ENCODE data around the gene LACRT. TPM values are rescaled to one million over a fixed set of nuclear protein-coding genes. Genes with fewer than 3 reads are reported as not detected.

LACRT gene
- total and polyA plus RNA-seq, 2 experiments from 2014 or later, result not detected

GRCh38 chr12:54616933-54617680 lies 17.6 kb downstream of the LACRT start:
- Histone ChIP-seq H3F3A (ENCODE audit: insufficient read depth) (no peaks in the 10 kb centered on the region), H3K9ac (no peak overlapping the region), H3K27me3 (replicated peaks; ENCODE audit: insufficient read depth) (peaks cover 50% of the 10 kb centered on the region), H2AFZ (no peak overlapping the region), H3K79me2 (ENCODE audit: insufficient read depth) (no peaks in the 10 kb centered on the region), H3K4me1 (ENCODE audit: insufficient read depth) (no peaks in the 10 kb centered on the region), H3K4me2 (ENCODE audit: unreplicated experiment) (no peak overlapping the region), H3K9me3 (ENCODE audit: low read depth) (no peaks in the 10 kb centered on the region), H3K4me3 (no peak overlapping the region), H4K20me1 (ENCODE audit: insufficient read depth) (no peaks in the 10 kb centered on the region), H3K27ac (no peak overlapping the region), H3K36me3 (ENCODE audit: low read depth) (no peaks in the 10 kb centered on the region), H3K9me2 (ENCODE audit: insufficient read depth) (no peaks in the 10 kb centered on the region)
- in situ Hi-C loops (cut with MboI), result no loop called here
- TF ChIP-seq EZH2 (IDR thresholded peaks at IDR 0.05; ENCODE audit: insufficient read depth, poor library complexity, severe bottlenecking) (no peak), EZH2phosphoT487 (IDR thresholded peaks at IDR 0.05; ENCODE audit: insufficient read depth, low read depth) (no peak)
- 46 to 53% methylated on average over 6 of the region's 6 CpGs for WGBS, 2 experiments (ENCODE audit: low coverage in 1 of 2, low lambda C conversion rate in 2 of 2, missing lambda C conversion rate in 2 of 2)
- DNase-seq, result no peak

- no peak overlapping the region for H3K4me2 ChIP-seq (ENCODE audit: unreplicated experiment)
- H3K4me1 ChIP-seq (ENCODE audit: insufficient read depth), result no peaks in the 10 kb centered on the region
- H3K36me3 ChIP-seq (ENCODE audit: low read depth), result no peaks in the 10 kb centered on the region
- WGBS, 2 experiments (ENCODE audit: low coverage in 1 of 2, low lambda C conversion rate in 2 of 2, missing lambda C conversion rate in 2 of 2), result 0% methylated on average over 1 of the region's 1 CpG
- no peaks in the 10 kb centered on the region for H4K20me1 ChIP-seq (ENCODE audit: insufficient read depth)
- in situ Hi-C loops (cut with MboI), result no loop called here
- H3K79me2 ChIP-seq (ENCODE audit: insufficient read depth), result no peaks in the 10 kb centered on the region
- H3F3A ChIP-seq (ENCODE audit: insufficient read depth), result no peaks in the 10 kb centered on the region
- no peak overlapping the region for H3K27ac ChIP-seq
- no peak overlapping the region for H2AFZ ChIP-seq
- no peak overlapping the region for H3K4me3 ChIP-seq
- DNase-seq, result no peak
- TF ChIP-seq EZH2 (IDR thresholded peaks at IDR 0.05; ENCODE audit: insufficient read depth, poor library complexity, severe bottlenecking) (no peak), EZH2phosphoT487 (IDR thresholded peaks at IDR 0.05; ENCODE audit: insufficient read depth, low read depth) (no peak)
- no peak overlapping the region for H3K9ac ChIP-seq
- no peaks in the 10 kb centered on the region for H3K9me2 ChIP-seq (ENCODE audit: insufficient read depth)
- H3K27me3 ChIP-seq (replicated peaks; ENCODE audit: insufficient read depth), result peaks cover 42% of the 10 kb centered on the region
- H3K9me3 ChIP-seq (ENCODE audit: low read depth), result no peaks in the 10 kb centered on the region
Measured at GRCh38 chr12:54612225-54612750, 22.4 kb downstream of the LACRT start.

GRCh38 chr12:54611715-54612149 lies 23.0 kb downstream of the LACRT start:
- no peak overlapping the region for H3K9ac ChIP-seq
- no peak for TF ChIP-seq EZH2 (IDR thresholded peaks at IDR 0.05; ENCODE audit: insufficient read depth, poor library complexity, severe bottlenecking)
- in situ Hi-C loops (cut with MboI), result no loop called here
- H3K36me3 ChIP-seq (ENCODE audit: low read depth), result no peaks in the 10 kb centered on the region
- H3K27ac ChIP-seq, result no peak overlapping the region
- H3K4me2 ChIP-seq (ENCODE audit: unreplicated experiment), result no peak overlapping the region
- H4K20me1 ChIP-seq (ENCODE audit: insufficient read depth), result no peaks in the 10 kb centered on the region
- peaks cover 42% of the 10 kb centered on the region for H3K27me3 ChIP-seq (replicated peaks; ENCODE audit: insufficient read depth)
- no peaks in the 10 kb centered on the region for H3K79me2 ChIP-seq (ENCODE audit: insufficient read depth)
- H3K4me3 ChIP-seq, result no peak overlapping the region
- WGBS, 2 experiments (ENCODE audit: low coverage in 1 of 2, low lambda C conversion rate in 2 of 2, missing lambda C conversion rate in 2 of 2), result 20% methylated on average over 3 of the region's 3 CpGs
- H2AFZ ChIP-seq, result no peak overlapping the region
- H3K9me3 ChIP-seq (ENCODE audit: low read depth), result no peaks in the 10 kb centered on the region
- DNase-seq, result no peak
- H3K4me1 ChIP-seq (ENCODE audit: insufficient read depth), result no peaks in the 10 kb centered on the region
- no peaks in the 10 kb centered on the region for H3K9me2 ChIP-seq (ENCODE audit: insufficient read depth)
- H3F3A ChIP-seq (ENCODE audit: insufficient read depth), result no peaks in the 10 kb centered on the region

GRCh38 chr12:54608769-54609168 lies 25.9 kb downstream of the LACRT start:
- Histone ChIP-seq H4K20me1 (ENCODE audit: insufficient read depth) (no peaks in the 10 kb centered on the region), H2AFZ (no peak overlapping the region), H3K36me3 (ENCODE audit: low read depth) (no peaks in the 10 kb centered on the region), H3K4me1 (ENCODE audit: insufficient read depth) (no peaks in the 10 kb centered on the region), H3F3A (ENCODE audit: insufficient read depth) (no peaks in the 10 kb centered on the region), H3K9me2 (ENCODE audit: insufficient read depth) (no peaks in the 10 kb centered on the region), H3K4me2 (ENCODE audit: unreplicated experiment) (no peak overlapping the region), H3K4me3 (no peak overlapping the region), H3K27me3 (replicated peaks; ENCODE audit: insufficient read depth) (peaks cover 28% of the 10 kb centered on the region), H3K79me2 (ENCODE audit: insufficient read depth) (no peaks in the 10 kb centered on the region), H3K9me3 (ENCODE audit: low read depth) (no peaks in the 10 kb centered on the region), H3K9ac (no peak overlapping the region), H3K27ac (no peak overlapping the region)
- in situ Hi-C loops (cut with MboI), result no loop called here
- no peak for TF ChIP-seq EZH2phosphoT487 (IDR thresholded peaks at IDR 0.05; ENCODE audit: insufficient read depth, low read depth)
- TF ChIP-seq EZH2 (IDR thresholded peaks at IDR 0.05; ENCODE audit: insufficient read depth, poor library complexity, severe bottlenecking), result no peak
- 12 to 17% methylated on average over 2 of the region's 2 CpGs for WGBS, 2 experiments (ENCODE audit: low coverage in 1 of 2, low lambda C conversion rate in 2 of 2, missing lambda C conversion rate in 2 of 2)
- DNase-seq, result no peak
